A673 (cell line): Measurements from ENCODE around the gene PDE9A. TPM values are rescaled to one million over a fixed set of nuclear protein-coding genes. Genes with fewer than 3 reads are reported as not detected.

Experiments
- BruUV-seq: library from RNA; stranded (reverse); fragments of 400-500 nt; replicated peaks from 2 replicates; lab custom pipeline; 2021; lab: Mats Ljungman, UMichigan
- CTCF ChIA-PET: fragments of 300-600 bp; sonication (Branson Sonifier 250); formaldehyde crosslinking; loops from one replicate; lab custom pipeline; 2022; ENCODE audit warnings: antibody characterized with exemption; lab: Charles Lee
- POLR2A ChIA-PET: fragments of 300-600 bp; sonication (Branson Sonifier 250); formaldehyde crosslinking; loops from one replicate; lab custom pipeline; 2022; ENCODE audit warnings: antibody characterized with exemption; ENCODE audit not compliant: low non-redundant PET; lab: Charles Lee
- DNase-seq: peaks from one replicate; pipeline ENCODE4 v3.0.0-alpha.2; 2015; ENCODE audit warnings: low spot score
- H3K27ac ChIP-seq: fragments of 200-600 bp; sonication (generic); 2 replicates; pipeline ENCODE4 v1.5.1; 2016; ENCODE audit warnings: mixed run types, low read depth, mild to moderate bottlenecking, mixed read lengths, antibody characterized with exemption, low read length; ENCODE audit not compliant: poor library complexity, severe bottlenecking
- H3K27me3 ChIP-seq: fragments of 200-600 bp; sonication (generic); replicated peaks from 2 replicates; pipeline ENCODE4 v1.6.1; 2017; ENCODE audit warnings: mixed run types, low read depth, mild to moderate bottlenecking, mixed read lengths, antibody characterized with exemption, low read length; ENCODE audit not compliant: insufficient read depth, poor library complexity
- H3K36me3 ChIP-seq: fragments of 200-600 bp; sonication (generic); 2 replicates; pipeline ENCODE4 v1.6.1; 2016; ENCODE audit warnings: mixed run types, mild to moderate bottlenecking, mixed read lengths, antibody characterized with exemption, low read length; ENCODE audit not compliant: insufficient read depth, poor library complexity, severe bottlenecking
- H3K4me1 ChIP-seq: fragments of 200-600 bp; sonication (generic); 2 replicates; pipeline ENCODE4 v1.6.1; 2017; ENCODE audit warnings: mixed run types, mild to moderate bottlenecking, mixed read lengths, antibody characterized with exemption, low read length; ENCODE audit not compliant: insufficient read depth, poor library complexity, severe bottlenecking
- H3K4me3 ChIP-seq: fragments of 200-600 bp; sonication (generic); 2 replicates; pipeline ENCODE4 v1.5.1; 2016; ENCODE audit warnings: low read depth, mixed run types, mild to moderate bottlenecking, mixed read lengths, low read length; ENCODE audit not compliant: poor library complexity, severe bottlenecking
- H3K9me3 ChIP-seq: fragments of 200-600 bp; sonication (generic); 2 replicates; pipeline ENCODE4 v1.6.1; 2016; ENCODE audit warnings: mixed run types, low read depth, mild to moderate bottlenecking, mixed read lengths, antibody characterized with exemption, low read length; ENCODE audit not compliant: poor library complexity, severe bottlenecking
- CTCF ChIP-seq: fragments of 300-800, 200-600 bp; sonication (generic); conservative IDR thresholded peaks from 2 replicates; pipeline ENCODE4 v1.5.1; 2017; ENCODE audit warnings: low read depth, mild to moderate bottlenecking, antibody characterized with exemption, low read length, moderate library complexity, mixed read lengths
- EZH2 ChIP-seq: fragments of 200-600 bp; sonication (generic); IDR thresholded peaks from 2 replicates; pipeline ENCODE4 v1.6.1; 2017; ENCODE audit warnings: borderline replicate concordance, low read depth, mild to moderate bottlenecking, mixed read lengths, antibody characterized with exemption, low read length; ENCODE audit not compliant: poor library complexity, severe bottlenecking
- intact Hi-C: fragments of 100-400 bp; cut with micrococcal nuclease; formaldehyde crosslinking; loops from one replicate; pipeline ENCODE4 v1.10.0; 2022; ENCODE audit not compliant: unreplicated experiment
- total RNA-seq: library from RNA; stranded (reverse); gene quantifications from 2 replicates; pipeline ENCODE4 v1.2.3, GENCODE V29; 2021

The PDE9A gene
- total RNA-seq, 1 experiment from 2014 or later, result 14.3 TPM

- ChIA-PET POLR2A (no interaction called here), CTCF (no interaction called here)
- intact Hi-C loops, result no loop called here
- H3K9me3 ChIP-seq, result no peaks in the 10 kb centered on the region
- DNase-seq, result no peak
- H3K4me3 ChIP-seq, result no peak overlapping the region
- TF ChIP-seq EZH2 (no peak), CTCF (no peak)
- H3K27me3 ChIP-seq, result no peaks in the 10 kb centered on the region
- H3K4me1 ChIP-seq, result no peaks in the 10 kb centered on the region
- no peak overlapping the region for H3K27ac ChIP-seq
- no peaks in the 10 kb centered on the region for H3K36me3 ChIP-seq
- no TSS peak for BruUV-seq
These were observed 22.8 kb upstream of the PDE9A start for GRCh38 chr21:42630626-42631025.

GRCh38 chr21:42631142-42631541 lies 22.3 kb upstream of the PDE9A start:
- peaks cover 1% of the 10 kb centered on the region for H3K4me1 ChIP-seq
- DNase-seq, result no peak
- POLR2A ChIA-PET, result no interaction called here
- H3K36me3 ChIP-seq, result no peaks in the 10 kb centered on the region
- H3K9me3 ChIP-seq, result no peaks in the 10 kb centered on the region
- no peak for TF ChIP-seq EZH2
- no peak for TF ChIP-seq CTCF
- H3K27me3 ChIP-seq, result no peaks in the 10 kb centered on the region
- intact Hi-C loops, result no loop called here
- H3K4me3 ChIP-seq, result no peak overlapping the region
- no TSS peak for BruUV-seq
- H3K27ac ChIP-seq, result no peak overlapping the region
- CTCF ChIA-PET, result no interaction called here

- no peaks in the 10 kb centered on the region for H3K27me3 ChIP-seq
- no peak overlapping the region for H3K4me3 ChIP-seq
- no peak overlapping the region for H3K27ac ChIP-seq
- no TSS peak for BruUV-seq
- ChIA-PET POLR2A (no interaction called here), CTCF (no interaction called here)
- no peaks in the 10 kb centered on the region for H3K9me3 ChIP-seq
- TF ChIP-seq CTCF (no peak), EZH2 (no peak)
- no peaks in the 10 kb centered on the region for H3K36me3 ChIP-seq
- DNase-seq, result no peak
- intact Hi-C loops, result no loop called here
- peaks cover 9% of the 10 kb centered on the region for H3K4me1 ChIP-seq
These were observed 21.1 kb upstream of the PDE9A start for GRCh38 chr21:42632336-42632751.
